CD14-positive monocyte (primary cell): ENCODE measurements around the gene INS. TPM values are rescaled to one million over a fixed set of nuclear protein-coding genes. Genes with fewer than 3 reads are reported as not detected.

Experiments
- DNase-seq, 3 donors: peaks; one replicate each; pipeline ENCODE4 v3.0.0-alpha.2; 2011 to 2022
- H2AFZ ChIP-seq: 2 replicates; pipeline ENCODE4 v1.6.0; 2012; ENCODE audit warnings: mild to moderate bottlenecking, low read depth, low read length, inconsistent platforms; ENCODE audit not compliant: insufficient read depth, poor library complexity, severe bottlenecking
- H3K27ac ChIP-seq, 2 donors: 1 replicate in 1 of 2; 2 replicates in 1 of 2; pipeline ENCODE4 v1.5.1; 2012 to 2013; ENCODE audit warnings: low read length in 2 of 2, control low read depth in 1 of 2, inconsistent platforms in 1 of 2, low read depth in 1 of 2, mild to moderate bottlenecking in 1 of 2
- H3K27me3 ChIP-seq, 2 donors: one replicate each; pipeline versions ENCODE4 v1.6.0 to v1.6.1; 2011 to 2013; ENCODE audit warnings: low read length in 2 of 2; ENCODE audit not compliant: control insufficient read depth in 2 of 2, insufficient read depth in 2 of 2
- H3K36me3 ChIP-seq, 2 donors: replicated peaks in 1 of 2; 1 replicate in 1 of 2; 2 replicates in 1 of 2; pipeline versions ENCODE4 v1.5.1 to v1.6.1; 2012 to 2013; ENCODE audit warnings: low read length in 2 of 2, control low read depth in 1 of 2, inconsistent platforms in 1 of 2, mild to moderate bottlenecking in 1 of 2; ENCODE audit not compliant: insufficient read depth in 2 of 2, control insufficient read depth in 1 of 2
- H3K4me1 ChIP-seq, 2 donors: 1 replicate in 1 of 2; 2 replicates in 1 of 2; pipeline versions ENCODE4 v1.5.1 to v1.6.1; 2012 to 2013; ENCODE audit warnings: low read length in 2 of 2, control low read depth in 1 of 2, inconsistent platforms in 1 of 2, mild to moderate bottlenecking in 1 of 2, moderate library complexity in 1 of 2; ENCODE audit not compliant: insufficient read depth in 2 of 2, control insufficient read depth in 1 of 2
- H3K4me2 ChIP-seq: replicated peaks from 2 replicates; pipeline ENCODE3; 2012; ENCODE audit warnings: low read length, moderate library complexity, mild to moderate bottlenecking; ENCODE audit not compliant: poor library complexity, severe bottlenecking; ENCODE audit errors: extremely low read depth
- H3K4me3 ChIP-seq, 3 experiments: fragments of 200-600 bp in 1 of 3; sonication (generic) in 1 of 3; replicated peaks in 1 of 3; 1 replicate in 2 of 3; 2 replicates in 1 of 3; pipeline ENCODE4 v1.5.1; 2011 to 2013; ENCODE audit warnings: low read length in 3 of 3, mild to moderate bottlenecking in 3 of 3, control low read depth in 2 of 3, low read depth in 2 of 3, inconsistent platforms in 1 of 3, moderate library complexity in 1 of 3
- H3K79me2 ChIP-seq: 2 replicates; pipeline ENCODE4 v1.6.0; 2012; ENCODE audit warnings: mild to moderate bottlenecking, control low read depth, inconsistent platforms, low read length, moderate library complexity; ENCODE audit not compliant: insufficient read depth
- H3K9ac ChIP-seq: 2 replicates; pipeline ENCODE4 v1.6.0; 2017; ENCODE audit warnings: low read length, mild to moderate bottlenecking; ENCODE audit not compliant: insufficient read depth, poor library complexity, severe bottlenecking
- H3K9me3 ChIP-seq, 2 donors: replicated peaks in 1 of 2; 1 replicate in 1 of 2; 2 replicates in 1 of 2; pipeline versions ENCODE4 v1.5.1 to v1.6.1; 2012 to 2013; ENCODE audit warnings: low read length in 2 of 2, control low read depth in 1 of 2; ENCODE audit not compliant: control insufficient read depth in 1 of 2, insufficient read depth in 1 of 2
- H4K20me1 ChIP-seq: 2 replicates; pipeline ENCODE4 v1.6.0; 2012; ENCODE audit warnings: mild to moderate bottlenecking, low read length, control low read depth, moderate library complexity; ENCODE audit not compliant: insufficient read depth
- H3K27ac Mint-ChIP-seq, 7 donors: one replicate each; pipeline ENCODE4 v1.8.0; 2020; ENCODE audit warnings: mild to moderate bottlenecking in 7 of 7, mixed read lengths in 7 of 7, moderate library complexity in 6 of 7, inconsistent platforms in 2 of 7
- H3K27me3 Mint-ChIP-seq, 3 donors: one replicate each; pipeline ENCODE4 v1.8.0; 2021 to 2022; ENCODE audit warnings: low read depth in 3 of 3, mild to moderate bottlenecking in 3 of 3, mixed read lengths in 3 of 3, moderate library complexity in 3 of 3, inconsistent platforms in 1 of 3
- H3K36me3 Mint-ChIP-seq, 2 donors: one replicate each; pipeline ENCODE4 v1.8.0; 2020; ENCODE audit warnings: mixed read lengths in 2 of 2, inconsistent platforms in 1 of 2, mild to moderate bottlenecking in 1 of 2
- H3K4me1 Mint-ChIP-seq: one replicate; pipeline ENCODE4 v1.8.0; 2020; ENCODE audit warnings: mild to moderate bottlenecking, mixed read lengths
- H3K4me3 Mint-ChIP-seq, 2 donors: one replicate each; pipeline ENCODE4 v1.8.0; 2020; ENCODE audit warnings: mild to moderate bottlenecking in 2 of 2, mixed read lengths in 2 of 2, moderate library complexity in 1 of 2
- H3K9me3 Mint-ChIP-seq, 7 donors: one replicate each; pipeline ENCODE4 v1.8.0; 2020 to 2022; ENCODE audit warnings: mixed read lengths in 7 of 7, mild to moderate bottlenecking in 6 of 7, moderate library complexity in 6 of 7, inconsistent platforms in 2 of 7
- WGBS: methylation state at CpG from one replicate; pipeline ENCODE4 v1.1.5; 2013; ENCODE audit warnings: missing lambda C conversion rate; ENCODE audit not compliant: insufficient coverage; 5-methylcytosine and 5-hydroxymethylcytosine counted together
- intact Hi-C, 2 donors: fragments of 100-400 bp; cut with micrococcal nuclease; formaldehyde crosslinking; loops; one replicate each; pipeline versions ENCODE4 v1.15.0 to v1.15.1; 2023
- polyA plus RNA-seq, 3 donors: library from polyadenylated mRNA; depleted of rRNA in 1 of 3; unstranded in 2 of 3; stranded (reverse) in 1 of 3; fragments of 300-500 nt in 2 of 3; fragments of >200 nt in 1 of 3; fragmentation: Illumina TruSeq in 2 of 3; gene quantifications; 1 replicate in 2 of 3; 2 replicates in 1 of 3; pipeline ENCODE4 v1.2.3, GENCODE V29; 2012 to 2021
- TF ChIP-seq, protein P1 (sequence below): fragments of 200-600 bp; IDR thresholded peaks from one replicate; pipeline ENCODE4 v1.8.0; 2022; ENCODE audit warnings: antibody characterized with exemption, mild to moderate bottlenecking

INS gene
- polyA plus RNA-seq, 3 donors: not detected

DNA sequence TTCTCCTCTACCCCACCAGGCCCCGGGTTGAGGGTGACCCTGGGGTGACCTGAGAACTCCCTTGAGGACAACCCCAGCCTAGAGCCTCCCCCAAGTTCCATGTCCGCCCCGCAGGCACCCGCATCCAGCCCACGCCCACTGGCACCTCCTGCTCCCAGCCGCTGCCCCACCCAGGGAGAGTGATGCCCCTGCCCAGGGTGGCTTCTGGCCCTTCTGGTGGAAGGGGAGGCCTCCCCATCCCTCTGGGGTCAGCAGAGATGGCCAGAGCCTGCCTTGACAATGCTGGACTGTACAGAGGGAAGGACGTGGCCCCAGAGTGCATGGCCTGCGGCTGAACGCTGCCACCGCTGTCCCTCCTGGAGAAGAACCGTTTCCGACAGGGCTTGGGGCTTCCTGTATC lies 11.7 kb upstream of the INS start:
- Histone ChIP-seq H3K4me3 (no peak overlapping the region), H4K20me1 (no peaks in the 10 kb centered on the region), H3K9ac (no peak overlapping the region), H3K9me3 (no peaks in the 10 kb centered on the region), H3K27ac (no peak overlapping the region), H3K79me2 (no peaks in the 10 kb centered on the region), H3K4me1 (no peaks in the 10 kb centered on the region), H2AFZ (no peak overlapping the region), H3K27me3 (no peaks in the 10 kb centered on the region), H3K36me3 (no peaks in the 10 kb centered on the region), H3K4me2 (no peak overlapping the region)
- TF ChIP-seq, protein P1, sequence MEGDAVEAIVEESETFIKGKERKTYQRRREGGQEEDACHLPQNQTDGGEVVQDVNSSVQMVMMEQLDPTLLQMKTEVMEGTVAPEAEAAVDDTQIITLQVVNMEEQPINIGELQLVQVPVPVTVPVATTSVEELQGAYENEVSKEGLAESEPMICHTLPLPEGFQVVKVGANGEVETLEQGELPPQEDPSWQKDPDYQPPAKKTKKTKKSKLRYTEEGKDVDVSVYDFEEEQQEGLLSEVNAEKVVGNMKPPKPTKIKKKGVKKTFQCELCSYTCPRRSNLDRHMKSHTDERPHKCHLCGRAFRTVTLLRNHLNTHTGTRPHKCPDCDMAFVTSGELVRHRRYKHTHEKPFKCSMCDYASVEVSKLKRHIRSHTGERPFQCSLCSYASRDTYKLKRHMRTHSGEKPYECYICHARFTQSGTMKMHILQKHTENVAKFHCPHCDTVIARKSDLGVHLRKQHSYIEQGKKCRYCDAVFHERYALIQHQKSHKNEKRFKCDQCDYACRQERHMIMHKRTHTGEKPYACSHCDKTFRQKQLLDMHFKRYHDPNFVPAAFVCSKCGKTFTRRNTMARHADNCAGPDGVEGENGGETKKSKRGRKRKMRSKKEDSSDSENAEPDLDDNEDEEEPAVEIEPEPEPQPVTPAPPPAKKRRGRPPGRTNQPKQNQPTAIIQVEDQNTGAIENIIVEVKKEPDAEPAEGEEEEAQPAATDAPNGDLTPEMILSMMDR: no peak
- Mint-ChIP-seq H3K4me1 (no peaks in the 10 kb centered on the region), H3K4me3 (no peak overlapping the region), H3K9me3 (peaks cover 0 to 3% (median 0%) of the 10 kb centered on the region in 7 donors), H3K27me3 (peaks cover 3 to 15% (median 9%) of the 10 kb centered on the region in 3 donors), H3K36me3 (no peaks in the 10 kb centered on the region), H3K27ac (no peak overlapping the region)
- WGBS: 84% methylated on average over 7 of the region's 12 CpGs
- intact Hi-C loops: no loop called here
- DNase-seq: no peak

DNA sequence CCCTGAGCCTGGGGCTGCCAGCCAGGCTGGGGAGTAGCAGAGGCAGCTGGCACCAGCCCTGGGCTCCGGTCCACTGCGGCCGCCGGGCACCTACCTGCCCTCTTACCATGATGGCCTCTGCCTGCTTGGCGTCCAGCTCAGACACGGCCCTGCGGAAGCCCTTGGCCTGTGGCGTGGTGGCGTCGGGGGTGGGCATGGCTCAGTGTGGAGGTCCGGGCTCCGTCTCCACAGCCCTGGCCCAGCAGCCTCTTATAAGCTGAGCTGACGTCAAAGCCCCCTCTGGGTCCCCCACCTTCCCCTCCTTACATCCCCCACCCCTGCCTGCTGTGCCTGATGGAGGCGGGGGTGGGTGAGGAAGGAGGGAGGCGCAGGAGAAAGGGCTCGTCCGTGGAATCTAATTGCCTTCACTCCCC lies 10.6 kb upstream of the INS start, which contains the start of gene TH:
Gene TH, minus strand, starts transcription at position 225 of the 413 bp plus-strand sequence. Its CDS starts 29 bp downstream, at position 196.
- DNase-seq: no peak
- no peak within 1 kb of the TSS for H2AFZ ChIP-seq
- WGBS: 96% methylated on average over 10 of the region's 17 CpGs
- H3K79me2 ChIP-seq: no peaks in the 10 kb centered on the region
- H3K27ac ChIP-seq: no peak within 1 kb of the TSS
- H3K4me3 ChIP-seq: no peak within 1 kb of the TSS
- no peaks in the 10 kb centered on the region for H3K36me3 Mint-ChIP-seq
- H3K27me3 ChIP-seq: peaks cover 0 to 2% of the 10 kb centered on the region in 2 donors
- peaks cover 3 to 21% (median 12%) of the 10 kb centered on the region in 3 donors for H3K27me3 Mint-ChIP-seq
- intact Hi-C loops: no loop called here
- H3K4me2 ChIP-seq: no peak within 1 kb of the TSS
- TF ChIP-seq, protein P1: no peak
- no peaks in the 10 kb centered on the region for H3K9me3 ChIP-seq
- no peak within 1 kb of the TSS for H3K4me3 Mint-ChIP-seq
- no peaks in the 10 kb centered on the region for H3K4me1 Mint-ChIP-seq
- no peaks in the 10 kb centered on the region for H3K4me1 ChIP-seq
- H3K9me3 Mint-ChIP-seq: peaks cover 0 to 3% (median 0%) of the 10 kb centered on the region in 7 donors
- H3K36me3 ChIP-seq: no peaks in the 10 kb centered on the region
- H4K20me1 ChIP-seq: no peaks in the 10 kb centered on the region
- no peak within 1 kb of the TSS for H3K9ac ChIP-seq
- H3K27ac Mint-ChIP-seq: no peak within 1 kb of the TSS
